HG03175 (cell line): ENCODE measurements around the gene PTPRH.

Source experiments
- ATAC-seq: cut with Tn5 transposase; IDR thresholded peaks from one replicate; pipeline ENCODE4 v1.9.1; 2021; ENCODE audit warnings: mild to moderate bottlenecking, moderate library complexity; ENCODE audit not compliant: unreplicated experiment

The PTPRH gene

DNA sequence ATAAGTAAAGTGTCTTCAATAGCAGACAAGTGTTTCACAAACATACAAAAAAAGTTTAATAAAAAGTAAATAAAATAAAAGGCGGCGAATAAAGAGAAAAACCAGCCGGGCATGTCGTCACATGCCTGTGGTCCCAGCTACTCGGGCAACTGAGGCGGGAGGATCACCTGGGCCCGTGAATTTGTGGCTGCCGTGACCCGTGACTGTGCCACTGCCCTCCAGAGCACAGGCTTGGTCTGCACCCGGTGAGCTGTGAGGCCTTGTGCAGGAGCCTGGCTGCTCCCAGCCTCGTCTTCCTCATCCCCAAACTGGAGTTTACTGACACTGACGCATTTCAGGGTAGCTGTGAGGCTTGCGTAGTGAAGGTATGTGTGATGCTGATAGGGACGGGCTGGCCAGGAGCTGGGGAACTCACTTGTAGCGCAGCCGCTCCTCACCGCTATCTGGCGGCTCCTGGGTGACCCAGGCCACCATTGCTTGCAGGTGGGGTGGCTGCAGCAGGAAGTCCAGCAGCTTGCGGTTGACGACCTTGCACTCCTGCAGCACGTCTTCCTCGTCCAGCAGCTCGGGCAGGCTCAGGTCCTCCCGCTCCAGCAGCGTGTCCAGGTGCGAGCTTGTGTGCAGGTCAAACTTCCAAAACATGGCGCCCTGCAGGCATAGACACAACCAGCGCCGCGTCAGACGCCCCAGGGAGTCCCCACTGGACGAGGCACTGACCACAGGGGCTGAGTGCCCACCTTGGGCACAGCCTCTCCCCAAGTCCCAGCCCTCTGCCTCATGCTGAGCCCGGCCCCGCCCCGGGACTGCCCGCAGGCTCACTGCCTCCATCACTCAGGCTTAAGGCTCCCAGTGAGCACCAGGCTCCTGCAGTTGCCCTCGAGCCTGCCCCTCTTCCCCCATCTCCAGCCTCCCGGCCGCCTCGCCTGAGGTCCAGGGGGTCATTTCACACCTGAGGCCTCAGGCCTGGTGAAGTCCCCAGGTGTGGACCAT lies 37.5 kb upstream of the PTPRH start:
- ATAC-seq = no peak

DNA sequence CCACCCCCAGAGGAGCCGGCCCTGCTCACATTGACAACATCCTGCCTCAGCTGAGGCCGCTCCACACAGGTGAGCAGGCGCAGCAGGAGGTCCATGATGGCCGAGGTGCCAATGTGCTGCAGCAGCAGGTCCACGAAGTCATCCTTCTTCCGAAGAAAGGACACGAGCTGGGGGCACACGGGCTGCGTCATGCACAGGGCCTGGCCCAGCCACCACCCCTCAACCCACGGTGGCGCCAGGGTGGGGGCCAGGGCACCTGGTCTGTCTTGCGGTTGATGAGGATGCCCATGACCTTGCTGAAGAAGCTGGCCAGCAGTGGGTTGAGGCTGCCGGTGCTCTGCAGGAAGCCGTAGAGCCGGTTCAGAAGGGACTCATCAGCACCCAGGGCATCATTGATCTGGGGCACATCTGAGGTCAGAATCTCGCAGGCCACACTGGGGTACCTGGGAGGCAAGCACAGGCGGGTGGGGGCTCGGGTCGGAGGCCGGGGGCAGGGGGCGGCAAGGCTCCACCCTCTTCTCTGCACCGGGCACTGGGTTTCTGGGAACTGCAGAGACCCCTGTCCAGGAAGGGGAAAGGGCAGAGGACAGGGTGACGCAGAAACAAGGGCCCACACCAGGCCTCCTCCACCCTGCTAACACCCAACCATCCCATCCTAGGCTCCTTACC lies 36.1 kb upstream of the PTPRH start:
- no peak for ATAC-seq

DNA sequence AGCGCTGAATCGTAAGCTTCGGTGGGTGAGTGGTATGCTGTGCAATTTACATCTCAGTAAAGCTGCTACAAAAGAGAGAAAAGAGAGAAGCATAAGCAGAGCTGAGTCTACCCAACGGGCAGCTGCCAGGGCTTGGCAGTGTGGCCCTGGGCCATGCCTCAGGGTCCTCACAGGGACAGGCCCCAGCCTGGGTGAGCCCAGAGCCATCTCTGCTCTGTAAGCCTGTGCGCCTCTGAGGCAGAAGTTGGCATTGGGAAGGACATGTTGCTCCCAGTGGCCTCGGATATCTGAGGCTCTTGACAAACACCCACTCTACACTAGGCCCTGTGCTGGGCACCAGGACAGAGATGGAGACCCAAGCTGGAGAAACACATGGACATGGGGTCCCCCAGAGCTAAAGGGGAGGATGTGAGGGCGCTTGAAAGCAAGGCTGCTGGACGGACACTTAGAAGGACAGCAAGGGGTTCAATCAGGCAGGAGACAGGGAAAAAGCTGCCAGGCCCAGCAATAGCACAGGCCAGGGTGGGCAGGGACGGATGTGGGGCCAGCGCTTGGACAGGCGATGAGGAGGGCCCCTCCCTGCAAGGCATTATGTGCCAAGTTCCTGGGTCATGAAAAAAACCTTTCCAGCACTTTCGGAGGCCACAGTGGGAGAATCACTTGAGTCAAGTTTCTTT lies 34.8 kb upstream of the PTPRH start:
- no peak for ATAC-seq

DNA sequence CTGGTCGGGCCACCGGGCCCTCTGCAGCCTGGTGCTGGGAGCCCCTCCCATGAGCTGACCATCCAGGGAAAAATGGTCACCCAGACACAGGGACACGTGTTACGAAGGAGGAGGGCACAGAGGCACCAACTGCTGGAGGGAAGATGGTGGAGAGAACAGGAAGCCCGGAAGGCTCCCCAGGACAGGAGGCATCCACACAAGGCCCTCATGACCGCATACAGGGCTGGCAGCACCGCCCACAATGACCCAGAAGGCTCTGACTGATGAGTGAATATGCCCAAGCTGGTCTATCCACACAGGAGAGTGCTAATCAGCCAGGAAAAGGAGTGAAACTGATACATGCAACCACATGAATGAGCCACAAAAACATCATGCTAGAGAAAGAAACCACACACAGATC lies 33.2 kb upstream of the PTPRH start:
- no peak for ATAC-seq

DNA sequence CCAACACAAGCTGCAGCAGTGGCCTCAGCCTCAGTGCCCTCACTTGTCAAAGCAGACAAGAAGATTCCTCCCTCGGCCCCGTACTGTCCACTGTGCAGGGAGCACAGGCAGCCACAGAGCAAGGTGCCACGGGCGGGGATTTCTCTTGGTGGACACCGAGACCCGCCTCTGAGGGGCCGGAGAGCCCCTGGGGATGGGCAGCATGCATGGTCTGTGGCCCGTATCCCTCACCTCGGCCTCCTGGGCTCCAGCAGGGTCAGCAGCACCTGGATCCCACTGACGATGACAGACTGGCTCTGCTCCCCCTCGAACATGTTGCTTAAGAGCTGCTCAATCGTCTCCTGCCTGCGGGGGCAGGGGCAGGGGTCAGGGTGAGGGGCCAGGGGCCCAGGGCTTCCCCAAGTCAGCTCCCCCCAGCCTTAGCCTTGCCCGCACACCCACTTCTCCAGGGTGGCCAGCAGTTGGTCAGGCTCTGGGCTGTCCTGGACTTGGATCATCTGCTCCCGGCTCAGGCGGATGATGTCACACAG lies 32.7 kb upstream of the PTPRH start:
- no peak for ATAC-seq

DNA sequence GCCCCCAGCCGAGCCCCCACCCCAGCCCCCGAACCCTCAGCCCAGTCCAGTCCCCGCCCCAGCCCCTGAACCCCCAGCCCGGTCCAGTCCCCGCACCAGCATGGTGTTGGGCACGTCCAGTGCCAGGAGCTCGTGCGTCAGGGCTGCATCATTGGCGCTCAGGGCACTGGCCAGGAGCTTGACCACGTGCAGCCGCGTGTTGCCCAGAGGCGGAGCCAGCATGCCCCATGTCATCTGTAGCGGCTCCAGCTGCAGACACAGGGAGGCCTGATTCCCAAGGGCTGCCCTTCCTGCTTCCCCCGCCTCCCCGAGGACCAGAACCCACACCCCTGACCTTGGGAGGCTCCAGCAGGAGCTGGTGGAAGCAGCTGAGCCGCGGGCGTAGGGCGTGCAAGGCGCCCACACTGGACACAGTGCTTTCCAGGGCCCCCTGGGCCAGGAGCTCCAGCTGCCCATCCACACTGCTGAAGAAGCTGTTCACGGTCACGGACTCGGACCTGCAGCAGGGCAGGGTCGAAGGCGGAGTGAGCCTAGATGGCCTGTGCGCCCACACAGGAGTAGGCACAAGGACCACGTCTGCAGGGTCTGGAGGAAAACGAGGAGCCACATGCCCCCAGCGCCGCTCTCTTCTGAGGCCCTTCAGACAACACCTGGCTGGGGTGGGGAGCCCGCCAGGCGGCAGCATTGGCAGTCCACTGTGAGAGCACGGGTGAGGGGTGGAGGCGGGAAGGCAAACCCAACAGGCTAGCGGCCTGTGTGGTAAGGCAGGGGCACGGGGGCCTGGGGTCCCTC lies 32.0 kb upstream of the PTPRH start:
- ATAC-seq = no peak

DNA sequence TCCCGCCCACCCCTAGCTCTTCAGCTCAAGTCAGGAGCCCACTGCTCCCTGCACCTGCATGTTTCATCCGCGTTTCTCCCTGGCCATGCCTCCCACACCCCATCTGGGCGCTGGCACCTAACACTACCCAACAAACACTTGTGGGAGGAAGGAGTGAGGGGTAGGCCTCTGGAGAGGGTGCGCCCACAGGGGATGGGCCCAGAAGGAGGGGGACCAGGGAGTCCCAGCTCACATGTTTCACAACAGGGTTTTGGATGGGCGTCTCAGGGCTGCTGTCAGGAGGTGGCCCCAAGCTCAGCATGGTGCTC lies 31.4 kb upstream of the PTPRH start:
- no peak for ATAC-seq

DNA sequence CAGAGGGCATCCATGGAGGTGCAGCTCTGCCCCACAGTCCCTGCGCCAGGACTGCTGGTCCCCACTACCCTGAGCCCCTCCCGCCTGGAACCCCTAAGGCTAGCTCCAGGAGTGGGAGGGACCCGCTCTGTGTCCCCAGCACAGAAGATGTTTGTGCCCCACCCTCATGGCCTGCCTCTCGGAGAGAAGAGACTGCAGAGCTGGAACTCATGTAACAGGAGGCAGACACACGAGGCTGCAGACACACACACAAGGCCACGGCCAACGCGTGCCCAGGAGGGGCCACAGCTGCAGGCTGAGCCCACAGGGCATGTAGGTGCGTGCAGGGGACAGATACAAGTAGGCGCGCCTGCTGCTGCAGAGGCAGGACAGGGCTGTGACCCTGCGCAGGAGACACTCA lies 29.7 kb upstream of the PTPRH start:
- ATAC-seq = no peak

DNA sequence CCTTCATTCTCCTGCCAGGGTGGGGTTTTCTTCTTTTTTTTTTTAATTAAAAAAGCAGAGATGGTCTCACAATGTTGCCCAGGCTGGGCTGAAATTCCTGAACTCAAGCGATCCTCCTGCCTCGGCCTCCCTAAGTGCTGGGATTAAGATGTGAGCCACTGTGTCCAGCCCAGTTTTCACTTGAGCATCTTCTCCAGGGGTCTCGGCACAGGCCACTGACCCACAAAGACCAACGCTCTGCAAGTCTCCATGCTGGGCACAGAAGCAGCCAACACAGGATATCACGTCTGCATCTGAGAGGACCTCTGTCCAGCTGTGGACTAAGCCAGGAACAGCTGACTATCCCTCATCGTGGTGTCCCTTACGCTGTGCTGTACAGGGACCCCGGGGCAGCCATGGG lies 28.7 kb upstream of the PTPRH start:
- no peak for ATAC-seq

DNA sequence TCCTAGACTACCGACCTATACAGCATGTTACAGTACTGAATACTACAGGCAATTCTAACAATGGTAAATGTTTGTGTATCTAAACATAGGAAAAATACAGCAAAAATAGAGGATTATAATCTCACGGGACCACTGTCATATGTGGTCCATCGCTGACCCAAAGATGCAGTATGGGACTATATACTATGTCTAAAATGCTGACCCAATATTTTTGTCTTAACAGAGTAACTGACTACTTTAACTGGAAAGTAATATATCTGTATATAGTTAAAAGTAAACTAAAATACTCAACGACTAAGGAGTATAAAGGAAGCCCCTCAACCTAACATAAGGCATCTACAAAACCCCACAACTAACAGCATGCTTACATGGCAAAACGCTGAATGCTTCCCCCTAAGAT lies 23.7 kb upstream of the PTPRH start:
- no peak for ATAC-seq

DNA sequence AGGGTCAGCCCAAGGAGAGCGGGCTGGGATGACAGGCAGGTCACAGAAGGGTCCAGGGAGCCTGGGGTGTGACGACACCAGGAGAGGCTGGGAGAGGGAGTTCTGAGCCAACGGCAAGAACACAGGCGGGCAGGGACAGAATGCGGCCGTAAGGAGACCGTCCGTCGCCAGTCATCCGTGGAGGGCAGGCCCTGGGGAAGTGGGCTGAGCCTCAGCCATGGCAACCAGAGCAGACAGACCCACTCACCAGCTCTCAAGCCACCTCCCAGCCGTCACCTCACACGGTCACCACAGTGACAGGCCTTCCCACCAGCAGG lies 22.9 kb upstream of the PTPRH start:
- ATAC-seq = no peak

DNA sequence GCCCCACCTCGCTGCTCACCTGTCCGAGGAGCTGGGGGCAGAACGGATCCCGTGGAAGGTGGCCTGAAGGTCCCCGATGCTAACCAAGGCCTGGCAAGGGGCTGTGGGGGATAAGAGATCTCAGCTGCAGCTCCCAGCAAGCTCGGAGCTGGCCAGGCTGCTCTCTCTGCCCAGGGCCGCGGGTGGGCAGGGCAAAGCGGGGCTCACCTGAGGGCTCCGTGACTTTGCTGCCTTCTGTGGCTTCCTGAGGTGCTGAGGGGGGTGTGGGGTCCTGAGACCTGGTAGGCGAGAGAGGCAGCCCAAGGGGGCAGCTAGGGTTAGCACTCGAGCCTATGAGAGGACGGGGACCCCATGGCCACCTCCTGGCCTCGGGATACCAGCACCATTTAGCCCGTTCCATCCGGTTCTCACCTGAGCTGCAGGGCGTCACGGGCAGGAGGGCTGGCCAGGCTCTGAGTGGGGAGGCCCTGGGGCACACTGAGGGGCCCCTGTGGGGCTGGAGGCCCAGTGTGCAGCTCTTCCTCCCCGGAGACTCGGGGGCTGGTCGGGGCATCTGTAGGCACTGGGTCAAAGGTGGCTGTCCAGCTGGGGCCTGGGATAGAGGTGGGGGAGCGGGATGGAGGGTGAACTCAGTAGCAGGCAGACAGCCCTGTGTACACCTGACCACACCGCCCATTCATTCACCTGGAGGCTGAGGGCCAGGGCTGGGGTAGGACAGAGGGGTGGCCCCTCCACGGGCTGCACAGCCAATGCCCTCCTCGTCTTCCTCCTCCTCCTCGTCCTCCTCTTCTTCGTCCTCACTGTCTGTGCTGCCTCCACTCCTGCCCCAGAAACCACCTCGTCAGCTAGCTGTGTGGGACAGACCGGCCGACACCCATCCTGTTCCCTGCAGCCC lies 22.3 kb upstream of the PTPRH start:
- ATAC-seq = no peak

DNA sequence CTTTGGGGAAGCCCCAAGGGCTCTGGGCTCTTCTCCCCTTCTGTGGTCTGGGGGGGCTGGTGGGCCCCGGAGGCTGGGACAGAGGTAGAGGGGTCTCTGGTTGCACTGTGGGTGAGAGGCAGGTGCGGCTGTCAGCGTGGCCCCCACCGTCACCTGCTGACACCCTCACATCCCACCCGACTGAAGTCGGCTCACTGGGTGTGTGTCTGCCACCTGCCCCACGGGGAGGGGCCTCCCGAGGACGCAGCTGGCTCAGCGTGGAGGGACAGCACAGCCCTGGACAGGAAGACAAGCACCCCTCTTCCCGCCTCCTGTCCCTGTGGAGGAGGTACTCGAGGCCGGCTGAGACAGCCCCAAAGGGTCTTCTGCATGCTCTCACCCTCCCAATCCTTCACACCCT lies 21.5 kb upstream of the PTPRH start:
- no peak for ATAC-seq

DNA sequence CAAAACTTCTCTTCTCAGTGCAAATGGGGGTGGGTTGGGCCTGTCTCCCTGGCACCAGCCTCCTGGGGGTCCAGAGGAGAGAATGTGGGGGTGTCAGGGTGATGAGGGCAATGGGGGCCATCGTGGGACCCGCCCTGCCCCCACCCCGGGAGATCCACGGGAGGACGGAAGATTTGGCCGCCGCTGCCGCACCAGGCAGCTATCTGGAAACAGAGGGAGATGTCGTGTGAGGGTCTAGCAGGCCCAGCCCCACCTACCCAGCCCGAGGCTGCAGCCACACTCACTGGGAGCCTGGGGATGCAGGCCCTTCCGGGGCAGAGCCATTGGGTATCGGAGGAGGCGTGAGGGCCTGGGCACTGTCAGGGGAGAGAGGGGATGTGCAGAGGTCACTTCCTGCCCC lies 21.0 kb upstream of the PTPRH start:
- no peak for ATAC-seq

DNA sequence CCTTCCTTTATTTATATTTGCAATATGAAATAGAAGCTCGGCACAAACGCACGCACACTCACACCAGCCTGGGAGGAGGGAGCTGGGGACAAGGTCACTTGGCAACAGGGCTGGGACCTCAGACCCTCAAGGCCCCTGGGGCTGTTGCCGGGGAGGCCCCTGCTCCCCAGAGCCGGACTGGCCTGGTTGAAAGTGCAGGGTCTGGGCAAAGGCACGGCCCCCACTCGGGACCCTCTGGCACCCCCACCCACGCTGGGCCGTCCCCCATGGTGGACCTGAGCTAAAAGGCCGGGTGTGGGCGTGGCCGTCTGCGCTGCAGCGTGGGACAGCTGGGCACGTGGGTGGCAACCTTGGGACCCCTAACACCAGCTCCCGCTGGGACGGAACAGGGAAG lies 20.5 kb upstream of the PTPRH start:
- no peak for ATAC-seq

DNA sequence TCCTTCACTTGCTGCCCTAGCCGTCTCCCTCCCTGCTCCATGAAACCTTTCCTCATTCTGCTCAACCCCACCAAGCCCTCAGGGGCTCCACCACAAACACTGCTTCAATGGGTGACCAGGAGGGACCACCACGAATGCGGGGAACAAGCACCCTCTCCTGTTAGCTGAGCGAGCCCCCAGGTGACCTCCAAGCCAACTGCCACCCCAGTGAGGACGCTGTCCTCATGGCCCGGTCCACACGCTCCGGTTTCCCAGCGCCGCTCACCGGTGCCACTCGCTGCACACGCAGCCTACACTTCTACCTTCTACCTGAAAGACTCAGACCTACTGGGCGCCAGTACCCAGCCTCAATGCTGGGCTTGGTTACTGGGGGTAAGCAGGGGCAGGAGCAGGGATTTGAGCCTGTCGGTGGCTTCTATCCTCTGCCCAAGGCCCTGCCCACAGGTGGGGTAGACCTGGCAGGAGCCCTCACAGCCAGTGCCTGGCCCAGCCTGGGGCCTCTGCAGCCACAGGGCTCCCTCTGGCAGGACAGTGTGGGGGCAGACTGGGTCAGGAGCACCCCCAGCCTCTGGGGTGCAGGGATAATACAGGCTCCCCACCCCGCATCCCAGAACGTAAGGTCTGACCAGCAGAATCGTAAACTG lies 20.0 kb upstream of the PTPRH start:
- no peak for ATAC-seq

DNA sequence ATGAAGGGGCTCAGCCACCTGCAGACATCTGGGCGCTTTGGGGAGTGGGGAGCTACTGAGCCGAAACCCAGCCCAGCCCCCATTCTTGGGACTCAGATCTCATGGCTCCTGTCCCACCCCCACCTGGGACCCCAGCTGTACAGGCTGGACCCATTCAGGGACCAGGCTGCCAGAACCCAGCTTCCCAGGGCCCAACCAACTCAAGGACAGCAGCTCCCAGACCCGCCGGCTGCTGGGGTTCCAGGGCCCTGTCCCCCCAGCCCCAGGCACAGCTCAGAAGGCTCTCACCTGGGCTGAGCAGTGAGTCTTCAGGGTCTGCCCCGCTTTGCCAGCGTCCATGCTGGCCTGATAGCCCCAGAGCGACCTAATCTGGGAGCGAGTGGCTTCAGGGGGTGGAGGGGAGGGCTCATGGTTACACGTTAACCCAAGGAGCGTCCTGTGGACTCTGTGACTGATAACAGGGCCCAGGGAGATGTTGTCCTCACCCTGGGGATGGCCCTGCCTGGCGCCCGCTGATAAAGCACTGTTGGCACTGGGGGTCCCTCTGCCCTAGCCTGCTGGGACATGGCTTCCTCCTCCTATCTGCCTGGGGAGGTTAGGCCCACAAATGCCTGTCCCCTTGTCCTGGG lies 19.2 kb upstream of the PTPRH start, which contains the start of gene TMEM86B:
TSS of gene TMEM86B (minus strand) at position 361 of the 629 bp plus-strand sequence. CDS start at position 339, 22 bp downstream.
- ATAC-seq = no peak

DNA sequence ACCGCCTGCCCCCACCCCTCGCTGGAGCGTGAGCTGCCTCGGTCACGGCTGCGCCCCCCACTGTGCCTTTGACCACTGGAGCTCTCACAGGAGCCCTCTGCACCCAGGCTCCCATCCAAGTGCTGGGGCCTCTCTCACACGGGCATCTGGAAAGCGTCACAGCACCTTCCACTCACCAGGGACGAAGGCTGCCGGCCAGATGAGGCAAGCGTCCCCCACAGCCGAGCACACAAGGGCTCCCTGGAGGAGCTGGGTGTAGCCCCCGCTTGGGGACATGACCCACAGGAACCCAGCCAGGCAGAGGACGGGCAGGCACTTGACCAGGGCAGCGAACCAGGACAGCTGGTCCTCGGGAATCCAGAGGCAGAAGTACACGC lies 18.7 kb upstream of the PTPRH start:
- ATAC-seq = no peak
